Cardiac fibroblast (primary cell): ENCODE results near the gene SLC2A10.

Source experiments
- DNase-seq, 2 donors: peaks; one replicate each; pipeline versions ENCODE4 v3.0.0 to v3.0.0-alpha.2; 2010; ENCODE audit warnings: low read depth in 2 of 2
- H3K4me3 ChIP-seq, 2 donors: replicated peaks in 1 of 2; 1 replicate in 1 of 2; 2 replicates in 1 of 2; pipeline ENCODE4 v1.5.1; 2011; ENCODE audit warnings: low read depth in 2 of 2, low read length in 2 of 2, mild to moderate bottlenecking in 2 of 2, moderate library complexity in 1 of 2
- TF ChIP-seq, protein P1 (sequence below): IDR thresholded peaks from one replicate; pipeline ENCODE4 v1.5.1; 2011; ENCODE audit warnings: low read depth, mild to moderate bottlenecking, low read length, inconsistent platforms

The SLC2A10 gene

GRCh38 chr20:46698788-46699187 lies 10.7 kb upstream of the SLC2A10 start:
- H3K4me3 ChIP-seq = no peak overlapping the region
- TF ChIP-seq, protein P1, sequence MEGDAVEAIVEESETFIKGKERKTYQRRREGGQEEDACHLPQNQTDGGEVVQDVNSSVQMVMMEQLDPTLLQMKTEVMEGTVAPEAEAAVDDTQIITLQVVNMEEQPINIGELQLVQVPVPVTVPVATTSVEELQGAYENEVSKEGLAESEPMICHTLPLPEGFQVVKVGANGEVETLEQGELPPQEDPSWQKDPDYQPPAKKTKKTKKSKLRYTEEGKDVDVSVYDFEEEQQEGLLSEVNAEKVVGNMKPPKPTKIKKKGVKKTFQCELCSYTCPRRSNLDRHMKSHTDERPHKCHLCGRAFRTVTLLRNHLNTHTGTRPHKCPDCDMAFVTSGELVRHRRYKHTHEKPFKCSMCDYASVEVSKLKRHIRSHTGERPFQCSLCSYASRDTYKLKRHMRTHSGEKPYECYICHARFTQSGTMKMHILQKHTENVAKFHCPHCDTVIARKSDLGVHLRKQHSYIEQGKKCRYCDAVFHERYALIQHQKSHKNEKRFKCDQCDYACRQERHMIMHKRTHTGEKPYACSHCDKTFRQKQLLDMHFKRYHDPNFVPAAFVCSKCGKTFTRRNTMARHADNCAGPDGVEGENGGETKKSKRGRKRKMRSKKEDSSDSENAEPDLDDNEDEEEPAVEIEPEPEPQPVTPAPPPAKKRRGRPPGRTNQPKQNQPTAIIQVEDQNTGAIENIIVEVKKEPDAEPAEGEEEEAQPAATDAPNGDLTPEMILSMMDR = no peak
- DNase-seq = peak in 1 of 2 donors; percentile 22

DNA sequence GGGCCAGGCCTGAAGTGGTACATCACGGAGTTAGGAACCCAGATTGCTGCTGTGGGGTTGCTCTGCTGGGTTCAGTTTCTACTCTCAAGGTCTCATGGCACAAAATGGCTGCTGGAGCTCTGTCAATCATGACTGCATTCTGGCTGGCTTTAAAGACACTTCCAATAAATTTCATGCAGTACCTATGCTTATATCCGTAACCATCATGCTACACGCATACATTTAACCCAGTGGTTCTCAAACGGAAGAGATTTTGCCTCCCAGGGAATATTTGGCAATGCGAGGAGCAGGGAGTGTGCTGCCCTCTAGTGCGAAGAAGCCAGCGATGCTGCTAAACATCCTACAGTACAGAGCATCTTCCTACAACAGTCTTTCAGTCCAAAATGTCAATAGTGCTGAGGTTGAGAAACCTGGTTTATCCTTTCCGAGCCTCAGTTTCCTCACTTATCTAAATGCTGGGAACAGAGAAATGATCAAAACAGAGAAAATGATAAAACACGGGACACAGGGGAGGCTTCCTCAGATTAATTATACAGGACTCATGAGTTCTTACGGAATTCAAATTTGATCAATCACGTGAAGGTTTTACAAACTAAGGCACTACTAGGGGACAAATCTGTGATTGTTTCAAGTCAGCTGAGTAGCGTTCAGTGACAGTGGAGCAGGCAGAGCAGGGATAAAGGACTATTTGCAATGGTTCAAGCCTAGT lies 9.6 kb upstream of the SLC2A10 start:
- peak; percentile 61 to 62 for DNase-seq
- H3K4me3 ChIP-seq = no peak overlapping the region
- TF ChIP-seq, protein P1 = peak; percentile 81

DNA sequence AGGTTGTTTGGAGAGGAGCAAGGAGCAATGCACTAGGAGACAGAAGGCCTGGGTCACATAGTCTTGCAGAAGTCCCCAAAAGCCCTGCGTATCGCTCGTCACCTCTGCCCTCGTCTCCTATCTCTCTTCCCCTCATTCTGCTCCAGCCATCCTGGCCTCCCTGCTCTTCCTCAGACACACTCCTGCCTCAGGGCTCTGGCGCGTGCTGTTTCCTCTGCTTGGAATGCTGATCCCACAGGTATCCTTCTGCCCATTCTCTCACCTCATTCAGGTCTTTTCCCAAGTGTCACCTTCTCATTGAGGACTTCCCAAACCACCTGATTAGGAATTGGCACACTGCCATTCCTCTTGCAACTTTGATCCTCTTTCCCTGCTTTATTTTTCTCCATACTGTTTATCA lies 9.0 kb upstream of the SLC2A10 start:
- no peak for DNase-seq
- TF ChIP-seq, protein P1 = no peak

GRCh38 chr20:46701057-46701456 lies 8.4 kb upstream of the SLC2A10 start:
- TF ChIP-seq, protein P1 = no peak
- DNase-seq = no peak
- no peak overlapping the region for H3K4me3 ChIP-seq

More for the DNA sequence above, 9.0 kb upstream of the SLC2A10 start:
- H3K4me3 ChIP-seq = no peak overlapping the region

DNA sequence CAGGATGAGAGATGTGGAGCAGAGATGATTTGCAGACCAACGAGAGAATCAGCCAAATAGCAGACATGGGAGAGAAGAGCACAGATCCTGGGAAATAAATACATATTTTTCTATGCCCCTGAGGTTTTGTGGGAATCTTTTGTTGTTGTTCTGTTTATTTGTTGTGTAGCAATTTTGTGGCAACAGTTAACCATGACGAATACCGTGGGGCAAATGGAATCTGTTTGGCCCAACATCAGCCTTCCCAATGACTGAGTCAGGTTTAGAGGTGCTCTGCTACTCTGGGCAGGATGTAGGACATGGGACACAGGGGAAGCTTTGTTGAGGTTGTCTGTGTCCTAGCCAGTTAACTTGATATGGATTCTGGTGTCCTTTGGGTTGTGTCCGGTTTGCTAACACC lies 7.9 kb upstream of the SLC2A10 start:
- TF ChIP-seq, protein P1 = no peak

GRCh38 chr20:46701986-46702385 lies 7.5 kb upstream of the SLC2A10 start:
- H3K4me3 ChIP-seq = no peak overlapping the region
- TF ChIP-seq, protein P1 = no peak

More for the DNA sequence above, 7.9 kb upstream of the SLC2A10 start:
- DNase-seq = peak in 1 of 2 donors; percentile 49
- no peak overlapping the region for H3K4me3 ChIP-seq

More at GRCh38 chr20:46701986-46702385, 7.5 kb upstream of the SLC2A10 start:
- no peak for DNase-seq
